Neuronal stem cell (in vitro differentiated cells): Measurements from ENCODE around the gene HNRNPUL2.
A peak's percentile ranks its signal among the peaks of the same experiment; 100 is the strongest.
"Not testable (repeated sequence)": the region's sequence is repeated elsewhere in the genome, so short reads cannot be mapped to it uniquely, and the experiment has no call there.

Source experiments
- DNase-seq: peaks from one replicate; pipeline ENCODE4 v3.0.0-alpha.2; 2013; ENCODE audit warnings: low spot score
- H2AFZ ChIP-seq: one replicate; pipeline ENCODE4 v1.6.1; 2013; ENCODE audit warnings: mild to moderate bottlenecking, low read length, inconsistent platforms
- H2AK5ac ChIP-seq: 2 replicates; pipeline ENCODE4 v1.6.1; 2013; ENCODE audit warnings: low read depth, mild to moderate bottlenecking, inconsistent platforms, low read length, moderate library complexity, mixed read lengths
- H2BK120ac ChIP-seq: 2 replicates; pipeline ENCODE4 v1.6.1; 2013; ENCODE audit warnings: low read depth, mild to moderate bottlenecking, inconsistent platforms, low read length, moderate library complexity, mixed read lengths
- H2BK12ac ChIP-seq: one replicate; pipeline ENCODE4 v1.6.1; 2013; ENCODE audit warnings: low read length, inconsistent platforms
- H2BK15ac ChIP-seq: 2 replicates; pipeline ENCODE4 v1.6.1; 2013; ENCODE audit warnings: mild to moderate bottlenecking, low read length, inconsistent platforms, mixed read lengths
- H2BK5ac ChIP-seq: one replicate; pipeline ENCODE4 v1.6.1; 2013; ENCODE audit warnings: inconsistent platforms, mild to moderate bottlenecking, low read length, moderate library complexity
- H3K14ac ChIP-seq: one replicate; pipeline ENCODE4 v1.6.1; 2013; ENCODE audit warnings: low read length, inconsistent platforms
- H3K18ac ChIP-seq: 2 replicates; pipeline ENCODE4 v1.6.1; 2013; ENCODE audit warnings: low read length, inconsistent platforms
- H3K23ac ChIP-seq: 2 replicates; pipeline ENCODE4 v1.6.1; 2013; ENCODE audit warnings: low read depth, mild to moderate bottlenecking, mixed read lengths, low read length, inconsistent platforms; ENCODE audit not compliant: poor library complexity
- H3K27ac ChIP-seq: replicated peaks from 3 replicates; pipeline ENCODE4 v1.5.1; 2013; ENCODE audit warnings: low read length, inconsistent platforms
- H3K27me3 ChIP-seq, 3 experiments: 2 replicates each; pipeline ENCODE4 v1.6.1; 2013; ENCODE audit warnings: low read length in 3 of 3, mild to moderate bottlenecking in 2 of 3, inconsistent platforms in 1 of 3, low read depth in 1 of 3, mixed read lengths in 1 of 3, moderate library complexity in 1 of 3; ENCODE audit not compliant: control insufficient read depth in 3 of 3, insufficient read depth in 3 of 3
- H3K36me3 ChIP-seq, 2 donors: replicated peaks in 1 of 2; 2 replicates each; pipeline ENCODE4 v1.6.1; 2013; ENCODE audit warnings: low read length in 2 of 2; ENCODE audit not compliant: control insufficient read depth in 2 of 2, insufficient read depth in 2 of 2
- H3K4ac ChIP-seq: 2 replicates; pipeline ENCODE4 v1.6.1; 2013; ENCODE audit warnings: inconsistent platforms, mild to moderate bottlenecking, low read length, moderate library complexity
- H3K4me1 ChIP-seq, 2 donors: 1 replicate in 1 of 2; 2 replicates in 1 of 2; pipeline ENCODE4 v1.6.1; 2013; ENCODE audit warnings: low read length in 2 of 2, low read depth in 1 of 2; ENCODE audit not compliant: control insufficient read depth in 2 of 2, insufficient read depth in 1 of 2
- H3K4me2 ChIP-seq: one replicate; pipeline ENCODE4 v1.6.1; 2013; ENCODE audit warnings: mild to moderate bottlenecking, low read length, inconsistent platforms; ENCODE audit not compliant: insufficient read depth, poor library complexity, severe bottlenecking
- H3K4me3 ChIP-seq, 2 donors: 2 replicates each; pipeline ENCODE4 v1.5.1; 2013; ENCODE audit warnings: low read length in 2 of 2, mild to moderate bottlenecking in 2 of 2, inconsistent platforms in 1 of 2, moderate library complexity in 1 of 2
- H3K79me1 ChIP-seq: one replicate; pipeline ENCODE4 v1.6.1; 2013; ENCODE audit warnings: low read depth, mild to moderate bottlenecking, inconsistent platforms, low read length, moderate library complexity
- H3K9ac ChIP-seq: one replicate; pipeline ENCODE4 v1.6.1; 2013; ENCODE audit warnings: mild to moderate bottlenecking, low read depth, low read length, inconsistent platforms; ENCODE audit not compliant: poor library complexity
- H3K9me3 ChIP-seq, 2 donors: replicated peaks in 1 of 2; 2 replicates each; pipeline versions ENCODE3 to v1.6.1; 2013; ENCODE audit warnings: low read length in 2 of 2, mild to moderate bottlenecking in 2 of 2, inconsistent platforms in 1 of 2, low read depth in 1 of 2, mixed read lengths in 1 of 2, moderate library complexity in 1 of 2; ENCODE audit not compliant: control insufficient read depth in 2 of 2, insufficient read depth in 1 of 2
- H4K8ac ChIP-seq: one replicate; pipeline ENCODE4 v1.6.1; 2013; ENCODE audit warnings: low read depth, mild to moderate bottlenecking, inconsistent platforms, low read length, moderate library complexity
- H4K91ac ChIP-seq: one replicate; pipeline ENCODE4 v1.6.1; 2013; ENCODE audit warnings: low read length, low read depth, mild to moderate bottlenecking, inconsistent platforms; ENCODE audit not compliant: poor library complexity
- WGBS, 2 donors: extraction: QIAGEN DNeasy Blood & Tissue Kit; methylation state at CpG; one replicate each; pipeline ENCODE4 v1.1.7; 2013; ENCODE audit warnings: missing lambda C conversion rate in 2 of 2, mixed read lengths in 1 of 2; ENCODE audit not compliant: insufficient read length in 2 of 2, insufficient replicate concordance in 1 of 2; ENCODE audit errors: extremely low coverage in 2 of 2; 5-methylcytosine and 5-hydroxymethylcytosine counted together

HNRNPUL2 gene

DNA sequence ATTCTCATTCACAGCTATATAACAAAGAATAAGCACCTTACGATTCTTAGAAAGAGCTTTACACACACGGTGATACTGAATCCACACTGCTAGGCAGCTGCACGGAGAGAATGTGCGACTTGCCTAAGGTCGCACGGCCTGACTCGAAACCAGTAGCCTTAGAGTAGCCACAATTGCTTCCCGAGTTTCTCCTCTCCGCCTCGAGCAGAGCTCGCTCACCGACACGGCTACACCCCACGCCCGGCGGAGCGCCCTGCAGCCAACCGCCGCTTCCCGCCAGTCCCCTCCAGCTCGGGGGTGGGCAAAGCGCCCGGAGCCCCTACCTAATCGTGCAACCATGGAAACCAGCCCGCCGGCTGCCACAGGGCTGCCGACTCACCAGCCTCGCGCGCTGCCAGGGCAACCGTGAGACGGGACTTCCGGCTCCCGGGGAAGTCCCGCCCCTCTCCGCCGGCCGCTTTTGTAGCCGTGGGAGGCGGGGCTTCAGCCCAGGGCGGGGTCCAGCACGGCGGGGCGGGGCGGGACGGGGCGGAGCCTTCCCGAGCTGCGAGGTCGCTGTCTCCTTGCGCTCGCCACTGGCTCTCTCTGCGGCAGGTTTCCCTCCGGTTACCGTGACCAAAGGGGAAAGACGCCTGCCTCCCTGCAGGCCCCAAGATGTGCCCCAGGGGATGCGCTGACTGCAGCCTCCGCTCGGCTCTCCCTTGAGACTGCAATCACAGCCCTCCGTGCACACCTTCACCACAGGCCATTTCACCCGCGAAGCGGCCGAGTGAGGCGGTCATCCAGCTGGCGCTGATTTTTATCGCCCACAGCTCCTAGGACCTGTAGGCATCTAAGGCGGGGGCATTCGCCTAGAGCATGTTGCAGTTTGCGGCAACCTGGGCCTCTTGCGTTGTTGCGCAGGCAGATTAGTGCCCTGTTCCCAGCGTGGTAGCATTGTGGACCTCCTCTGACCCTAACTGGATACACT, 21.1 kb downstream of the HNRNPUL2 start:
- peak overlapping the region; percentile 88 for H2AFZ ChIP-seq
- H3K18ac ChIP-seq, result peak overlapping the region; percentile 98
- H3K79me1 ChIP-seq, result no peaks in the 10 kb centered on the region
- H3K9ac ChIP-seq, result peak overlapping the region; percentile 89
- H3K27me3 ChIP-seq, result no peaks in the 10 kb centered on the region
- peak overlapping the region; percentile 18 for H2BK120ac ChIP-seq
- H3K9me3 ChIP-seq, result no peaks in the 10 kb centered on the region
- peak overlapping the region; percentile 70 to 91 for H3K4me3 ChIP-seq
- DNase-seq, result peak; percentile 94
- peaks cover 23 to 31% of the 10 kb centered on the region in 2 donors for H3K4me1 ChIP-seq
- H4K91ac ChIP-seq, result no peak overlapping the region
- peak overlapping the region; percentile 92 for H3K27ac ChIP-seq
- peak overlapping the region; percentile 94 for H3K4me2 ChIP-seq
- peak overlapping the region; percentile 88 for H2AK5ac ChIP-seq
- peaks cover 10 to 57% of the 10 kb centered on the region in 2 donors for H3K36me3 ChIP-seq
- no CpG with 5 or more reads among the region's 73 CpGs for WGBS, 2 donors
- peak overlapping the region; percentile 94 for H2BK5ac ChIP-seq
- no peak overlapping the region for H4K8ac ChIP-seq
- H3K4ac ChIP-seq, result peak overlapping the region; percentile 97
- H2BK12ac ChIP-seq, result peak overlapping the region; percentile 76
- H3K23ac ChIP-seq, result peak overlapping the region; percentile 90
- H2BK15ac ChIP-seq, result peak overlapping the region; percentile 38
- H3K14ac ChIP-seq, result peak overlapping the region; percentile 43

DNA sequence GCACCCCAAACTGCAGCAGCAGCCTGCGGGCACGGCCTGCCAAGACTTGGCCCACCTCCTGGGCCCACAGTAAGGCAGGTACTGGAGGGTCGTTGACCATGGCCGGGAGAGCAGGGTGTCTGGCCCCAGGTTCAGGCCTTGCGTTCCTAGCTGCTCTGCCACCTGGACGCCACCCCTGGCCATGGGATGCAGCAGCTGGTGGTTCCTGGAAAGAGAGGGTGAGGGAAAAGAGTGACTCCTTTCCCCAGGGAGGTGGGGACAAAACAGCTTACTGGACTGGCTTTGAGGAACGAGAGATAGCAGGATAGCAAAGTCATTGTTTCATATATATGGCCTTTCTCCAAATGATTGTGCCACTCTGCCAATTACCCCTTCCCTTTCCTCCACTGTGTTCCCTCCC, 21.8 kb downstream of the HNRNPUL2 start:
- no peaks in the 10 kb centered on the region for H3K79me1 ChIP-seq
- H3K4me2 ChIP-seq, result peak overlapping the region; percentile 67
- H3K4me1 ChIP-seq, result peaks cover 23 to 31% of the 10 kb centered on the region in 2 donors
- WGBS, 2 donors, result no CpG with 5 or more reads among the region's 7 CpGs
- peak overlapping the region; percentile 33 for H4K91ac ChIP-seq
- H2AK5ac ChIP-seq, result peak overlapping the region; percentile 72
- no peak overlapping the region for H2BK120ac ChIP-seq
- H2AFZ ChIP-seq, result peak overlapping the region; percentile 88
- H2BK15ac ChIP-seq, result peak overlapping the region; percentile 42
- H3K4me3 ChIP-seq, result peak overlapping the region; percentile 70 to 91
- H3K9me3 ChIP-seq, result no peaks in the 10 kb centered on the region
- no peak overlapping the region for H3K18ac ChIP-seq
- peak overlapping the region; percentile 70 for H3K27ac ChIP-seq
- H2BK12ac ChIP-seq, result no peak overlapping the region
- H3K14ac ChIP-seq, result no peak overlapping the region
- H3K9ac ChIP-seq, result peak overlapping the region; percentile 89
- peaks cover 9 to 59% of the 10 kb centered on the region in 2 donors for H3K36me3 ChIP-seq
- H4K8ac ChIP-seq, result no peak overlapping the region
- DNase-seq, result no peak
- H3K23ac ChIP-seq, result no peak overlapping the region
- no peak overlapping the region for H3K4ac ChIP-seq
- no peaks in the 10 kb centered on the region for H3K27me3 ChIP-seq
- peak overlapping the region; percentile 76 for H2BK5ac ChIP-seq

DNA sequence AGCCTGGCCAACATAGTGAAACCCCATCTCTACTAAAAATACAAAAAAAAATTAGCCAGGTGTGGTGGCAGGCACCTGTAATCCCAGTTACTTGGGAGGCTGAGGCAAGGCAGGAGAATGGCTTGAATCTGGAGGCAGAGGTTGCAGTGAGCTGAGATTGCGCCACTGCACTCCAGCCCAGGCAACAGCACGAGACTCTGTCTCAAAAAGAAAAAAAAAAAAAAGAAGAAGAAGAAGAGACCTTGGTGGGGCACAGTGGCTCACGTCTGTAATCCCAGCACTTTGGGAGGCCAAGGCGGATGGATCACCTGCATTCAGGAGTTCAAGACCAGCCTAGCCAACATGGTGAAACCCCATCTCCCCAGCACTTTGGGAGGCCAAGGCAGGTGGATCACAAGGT, 23.3 kb downstream of the HNRNPUL2 start:
- not testable (repeated sequence) for H3K79me1 ChIP-seq, H3K9me3 ChIP-seq, H2AK5ac ChIP-seq, H2AFZ ChIP-seq, H3K9ac ChIP-seq, H2BK5ac ChIP-seq, H2BK15ac ChIP-seq, H4K8ac ChIP-seq, DNase-seq, H2BK12ac ChIP-seq, H3K27me3 ChIP-seq, H4K91ac ChIP-seq, H2BK120ac ChIP-seq, H3K18ac ChIP-seq, H3K4me3 ChIP-seq, H3K4me2 ChIP-seq, H3K14ac ChIP-seq, H3K23ac ChIP-seq, H3K27ac ChIP-seq, H3K4ac ChIP-seq
- WGBS, 2 donors, result no CpG with 5 or more reads among the region's 4 CpGs
- peaks cover 8 to 62% of the 10 kb centered on the region in 2 donors for H3K36me3 ChIP-seq
- H3K4me1 ChIP-seq, result peaks cover 22 to 23% of the 10 kb centered on the region in 2 donors

DNA sequence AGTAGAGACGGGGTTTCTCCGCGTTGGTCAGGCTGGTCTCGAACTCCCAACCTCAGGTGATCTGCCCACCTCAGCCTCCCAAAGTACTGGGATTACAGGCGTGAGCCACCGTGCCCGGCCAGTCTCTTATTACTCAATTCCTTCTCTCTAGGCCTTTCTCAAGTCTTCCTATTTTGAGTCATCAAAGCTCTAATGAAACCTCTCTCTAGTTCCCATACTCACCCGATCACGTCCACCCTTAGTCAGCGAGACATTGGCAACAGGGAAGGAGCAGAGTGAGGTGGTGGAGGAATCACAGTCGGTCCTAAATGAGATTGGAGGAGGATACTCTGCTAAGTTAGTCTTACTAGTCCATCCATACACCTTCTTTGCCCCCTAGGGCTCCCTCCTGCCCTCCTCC, 25.0 kb downstream of the HNRNPUL2 start:
- peaks cover 7 to 58% of the 10 kb centered on the region in 2 donors for H3K36me3 ChIP-seq
- H2BK12ac ChIP-seq, result no peak overlapping the region
- H2AFZ ChIP-seq, result no peak overlapping the region
- H3K79me1 ChIP-seq, result no peaks in the 10 kb centered on the region
- H2AK5ac ChIP-seq, result no peak overlapping the region
- H4K91ac ChIP-seq, result no peak overlapping the region
- no peak overlapping the region for H3K23ac ChIP-seq
- no peaks in the 10 kb centered on the region for H3K9me3 ChIP-seq
- no peak overlapping the region for H3K18ac ChIP-seq
- no peak overlapping the region for H2BK15ac ChIP-seq
- peaks cover 13 to 16% of the 10 kb centered on the region in 2 donors for H3K4me1 ChIP-seq
- H3K9ac ChIP-seq, result no peak overlapping the region
- no peak for DNase-seq
- H2BK120ac ChIP-seq, result no peak overlapping the region
- H3K4me2 ChIP-seq, result no peak overlapping the region
- H4K8ac ChIP-seq, result no peak overlapping the region
- WGBS, 2 donors, result no CpG with 5 or more reads among the region's 11 CpGs
- no peak overlapping the region for H3K4ac ChIP-seq
- no peaks in the 10 kb centered on the region for H3K27me3 ChIP-seq
- H3K27ac ChIP-seq, result no peak overlapping the region
- no peak overlapping the region for H3K4me3 ChIP-seq
- H2BK5ac ChIP-seq, result no peak overlapping the region
- no peak overlapping the region for H3K14ac ChIP-seq
